IPS-15b (cell line): Measurements from ENCODE around the gene ACOT9.

ENCODE experiments used
- H3K27me3 ChIP-seq: one replicate; pipeline ENCODE4 v1.6.1; 2013; ENCODE audit warnings: low read length; ENCODE audit not compliant: control insufficient read depth, insufficient read depth
- H3K36me3 ChIP-seq: one replicate; pipeline ENCODE4 v1.6.1; 2013; ENCODE audit warnings: low read length; ENCODE audit not compliant: control insufficient read depth, insufficient read depth
- H3K4me1 ChIP-seq: one replicate; pipeline ENCODE4 v1.6.1; 2013; ENCODE audit warnings: mild to moderate bottlenecking, low read length; ENCODE audit not compliant: control insufficient read depth, insufficient read depth
- H3K4me3 ChIP-seq: one replicate; pipeline ENCODE4 v1.5.1; 2013; ENCODE audit warnings: low read depth, low read length
- H3K9ac ChIP-seq: one replicate; pipeline ENCODE4 v1.6.1; 2013; ENCODE audit warnings: low read depth, mild to moderate bottlenecking, low read length
- H3K9me3 ChIP-seq: one replicate; pipeline ENCODE4 v1.6.1; 2013; ENCODE audit warnings: mild to moderate bottlenecking, low read length; ENCODE audit not compliant: control insufficient read depth, insufficient read depth

ACOT9 gene

GRCh38 chrX:23656684-23657083 lies 86.4 kb downstream of the ACOT9 start:
- Histone ChIP-seq H3K4me3 (no peak overlapping the region), H3K4me1 (peaks cover 12% of the 10 kb centered on the region), H3K9me3 (peaks cover 3% of the 10 kb centered on the region), H3K36me3 (no peaks in the 10 kb centered on the region), H3K9ac (no peak overlapping the region), H3K27me3 (no peaks in the 10 kb centered on the region)

GRCh38 chrX:23656091-23656490 lies 87.0 kb downstream of the ACOT9 start:
- Histone ChIP-seq H3K36me3 (no peaks in the 10 kb centered on the region), H3K4me1 (peaks cover 11% of the 10 kb centered on the region), H3K9me3 (peaks cover 3% of the 10 kb centered on the region), H3K4me3 (no peak overlapping the region), H3K27me3 (no peaks in the 10 kb centered on the region), H3K9ac (no peak overlapping the region)
